Erythroblast (primary cell): ENCODE data around the gene ITPK1.

Source experiments
- GATA1 ChIP-seq: IDR thresholded peaks from 2 replicates; pipeline ENCODE4 v1.6.1; 2011; ENCODE audit warnings: low read depth, mild to moderate bottlenecking, control low read depth, low read length, moderate library complexity
- POLR2A ChIP-seq: IDR thresholded peaks from 2 replicates; pipeline ENCODE4 v1.6.1; 2011; ENCODE audit warnings: mild to moderate bottlenecking, low read length

GRCh38 chr14:93084866-93085857 is 30.6 kb downstream of the ITPK1 start:
- TF ChIP-seq POLR2A = no peak
- TF ChIP-seq GATA1 = no peak
